Skin of body (tissue), 2 donors: Measurements from ENCODE around the gene HELZ2. TPM values are rescaled to one million over a fixed set of nuclear protein-coding genes. Genes with fewer than 3 reads are reported as not detected.

Experiments used
- DNase-seq: peaks from one replicate; lab custom pipeline; 2025; lab: John Stamatoyannopoulos, UW
- total RNA-seq: library from RNA; depleted of rRNA; stranded (reverse); fragments of >200 nt; gene quantifications from one replicate; pipeline ENCODE4 v1.2.3, GENCODE V29; 2014

The HELZ2 gene
- total RNA-seq, 1 donor from 2014 or later = 19.8 TPM

DNA sequence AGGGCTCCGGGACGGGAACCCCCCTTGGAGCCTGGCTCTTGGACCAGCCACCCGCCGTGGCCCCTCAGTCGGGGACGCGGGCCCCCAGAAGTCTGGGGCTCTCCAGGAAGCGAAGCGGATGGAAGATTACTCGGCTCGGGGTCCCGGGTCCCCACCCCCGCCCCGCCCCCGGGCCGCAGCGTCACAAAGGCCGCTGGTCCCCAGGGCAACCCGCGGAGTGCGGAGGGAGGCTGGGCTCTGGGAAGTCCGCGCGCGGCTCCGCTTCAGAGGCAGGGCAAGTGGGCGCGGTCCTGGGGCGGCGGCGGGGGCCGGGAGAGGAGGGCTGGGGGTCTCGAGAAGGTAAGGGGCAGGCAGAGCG is 20.1 kb downstream of the HELZ2 start, which contains the start of gene FNDC11:
TSS of gene FNDC11 (plus strand) at position 227 of the 358 bp plus-strand sequence. CDS start 1,505 bp downstream, outside the sequence.
- no peak for DNase-seq

DNA sequence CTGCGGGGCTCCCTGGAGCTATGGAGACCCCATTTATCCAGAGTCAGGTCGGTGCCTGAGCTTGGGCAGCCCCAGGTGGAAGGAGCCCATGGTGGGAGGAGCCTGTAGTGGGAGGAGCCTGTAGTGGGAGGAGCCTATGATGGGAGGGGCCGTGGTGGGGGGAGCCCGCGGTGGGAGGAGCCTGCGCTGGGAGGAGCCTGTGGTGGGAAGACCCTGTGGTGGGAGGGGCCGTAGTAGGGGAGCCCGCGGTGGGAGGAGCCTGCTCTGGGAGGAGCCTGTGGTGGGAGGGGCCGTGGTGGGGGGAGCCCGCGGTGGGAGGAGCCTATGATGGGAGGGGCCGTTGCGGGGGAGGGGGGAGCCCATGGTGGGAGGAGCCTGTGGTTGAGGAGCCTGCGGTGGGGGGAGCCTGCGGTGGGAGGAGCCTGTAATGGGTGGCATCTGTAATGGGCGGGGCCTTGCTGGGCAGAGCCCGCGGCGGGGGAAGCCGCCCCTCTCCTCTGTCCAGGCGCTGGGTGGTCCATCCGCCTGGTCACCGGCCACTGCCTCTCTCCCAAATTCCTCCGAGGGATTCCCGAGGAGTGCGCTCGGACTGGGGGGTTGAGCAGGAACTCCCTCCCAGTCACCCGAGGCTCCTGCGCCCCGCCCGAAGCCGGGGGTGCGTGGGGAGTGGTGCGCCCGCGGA is 20.6 kb downstream of the HELZ2 start:
- peak; percentile 62 for DNase-seq

DNA sequence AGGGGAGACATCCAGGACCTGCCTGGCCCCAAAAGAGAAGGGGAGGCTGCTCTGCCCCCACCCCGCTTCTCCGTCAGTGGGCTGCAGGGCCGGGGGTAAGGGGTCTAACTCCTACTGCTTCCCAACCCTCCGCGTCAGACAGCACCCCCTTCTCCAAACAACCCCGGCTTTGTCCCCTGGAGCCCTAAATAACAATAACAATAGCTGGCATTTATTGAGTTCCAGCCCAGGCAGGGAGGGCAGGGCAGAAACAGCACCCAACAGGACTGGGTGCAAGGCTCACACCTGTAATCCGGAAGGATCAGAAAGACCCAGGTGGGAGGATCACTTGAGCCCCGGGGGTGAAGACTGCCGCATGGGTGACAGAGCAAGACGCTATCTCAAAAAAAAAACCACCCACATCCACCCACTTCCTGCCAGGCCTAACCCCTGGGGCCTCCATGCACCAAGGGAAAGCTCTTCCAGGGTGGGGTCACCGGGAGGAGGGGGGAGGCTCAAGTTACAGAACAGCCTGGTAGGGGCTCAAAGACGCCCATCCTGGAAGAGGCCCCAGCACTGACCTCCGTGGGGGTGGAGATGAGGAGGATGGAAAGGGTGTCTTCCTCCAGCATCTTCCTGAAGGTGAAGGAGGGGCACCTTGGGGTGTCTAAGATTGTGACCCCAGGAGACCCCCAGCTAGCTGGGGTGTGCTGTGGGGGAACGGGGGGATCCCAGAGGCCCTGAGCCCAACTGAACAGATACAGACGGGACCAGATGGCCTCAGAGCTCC is 21.4 kb downstream of the HELZ2 start:
- no peak for DNase-seq

DNA sequence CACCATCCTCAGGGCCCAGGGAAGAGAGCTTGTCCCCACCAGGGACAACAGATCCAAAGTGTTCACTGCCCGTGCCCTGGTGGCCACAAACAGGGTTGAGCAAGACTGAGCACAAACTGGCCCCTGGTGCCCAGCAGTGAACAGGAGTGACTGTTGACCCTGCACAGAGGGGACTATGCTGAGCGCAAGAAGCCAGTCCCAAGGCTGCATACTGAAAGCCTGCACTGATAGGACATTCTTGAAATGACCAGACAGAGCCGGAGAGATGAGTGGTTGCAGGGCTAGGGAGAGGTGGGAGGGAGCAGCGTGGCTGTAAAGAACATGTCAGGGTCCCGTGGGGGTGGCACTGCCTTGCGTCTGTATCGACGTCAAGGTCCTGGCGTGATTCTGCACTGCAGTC is 23.0 kb downstream of the HELZ2 start:
- DNase-seq = no peak

DNA sequence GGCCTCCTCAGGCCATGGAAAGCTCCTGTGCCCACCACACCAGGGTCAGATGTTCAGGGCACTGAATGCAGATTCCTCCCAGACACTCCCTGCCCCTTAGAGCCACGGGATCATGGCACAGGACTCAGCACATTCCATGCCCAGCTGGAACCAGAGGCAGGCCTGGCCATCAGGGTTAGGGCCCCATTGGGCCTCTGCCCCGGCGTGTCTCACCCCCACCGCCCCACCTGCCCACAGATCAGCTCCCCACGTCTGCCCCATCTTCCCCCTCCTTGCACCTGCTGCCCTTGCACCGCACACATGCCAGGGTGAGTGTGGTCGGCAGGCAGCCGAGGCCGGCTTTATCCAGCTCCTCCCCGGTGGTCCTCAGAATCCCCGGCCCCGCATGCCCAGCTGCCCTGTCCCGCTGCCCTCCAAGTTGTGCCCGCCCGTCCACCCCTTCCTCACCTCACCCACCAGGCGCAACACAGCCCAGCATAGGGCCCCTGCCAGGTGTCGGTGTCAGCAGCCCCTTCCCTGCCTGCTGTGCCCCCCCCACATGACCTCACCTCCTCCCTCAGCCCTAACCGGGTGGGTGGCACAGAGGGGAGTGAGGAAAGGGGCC is 24.3 kb downstream of the HELZ2 start:
- no peak for DNase-seq

DNA sequence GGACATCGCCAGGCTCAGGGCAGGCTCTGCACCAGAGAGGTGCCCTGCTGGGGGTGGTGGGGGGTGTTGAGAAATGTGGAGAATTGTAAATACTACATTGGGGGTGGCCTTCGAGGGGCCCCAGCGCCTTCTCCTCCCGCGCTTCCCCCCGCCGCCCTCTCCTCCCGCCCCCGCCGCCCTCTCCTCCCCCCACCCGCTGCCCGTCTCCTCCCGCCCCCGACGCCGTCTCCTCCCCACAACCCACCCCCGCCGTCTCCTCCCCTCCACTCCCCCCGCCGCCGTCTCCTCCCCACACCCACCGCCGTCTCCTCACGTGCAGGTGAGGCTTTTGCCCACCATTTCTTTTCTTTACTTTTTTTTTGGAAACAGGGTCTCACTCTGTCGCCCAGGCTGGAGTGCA is 25.0 kb downstream of the HELZ2 start:
- DNase-seq = no peak

DNA sequence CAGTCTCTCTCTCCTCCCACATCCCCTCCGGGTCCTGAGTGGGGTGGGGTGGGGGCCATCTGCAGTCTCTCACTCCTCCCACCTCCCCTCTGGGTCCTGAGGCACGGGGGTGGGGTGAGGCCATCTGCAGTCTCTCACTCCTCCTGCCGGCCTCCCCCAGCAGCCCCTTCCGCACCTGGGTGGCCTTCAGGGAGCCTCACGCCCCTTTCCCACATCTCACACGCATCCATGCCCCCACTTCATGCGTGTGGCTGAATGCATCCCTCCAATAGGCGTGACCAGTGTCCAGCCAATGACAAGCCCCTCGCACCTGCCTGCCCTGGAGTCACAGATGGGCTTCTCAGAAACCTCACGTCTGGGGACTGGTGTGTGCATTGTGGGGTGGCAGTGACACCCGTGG is 25.5 kb downstream of the HELZ2 start:
- no peak for DNase-seq

DNA sequence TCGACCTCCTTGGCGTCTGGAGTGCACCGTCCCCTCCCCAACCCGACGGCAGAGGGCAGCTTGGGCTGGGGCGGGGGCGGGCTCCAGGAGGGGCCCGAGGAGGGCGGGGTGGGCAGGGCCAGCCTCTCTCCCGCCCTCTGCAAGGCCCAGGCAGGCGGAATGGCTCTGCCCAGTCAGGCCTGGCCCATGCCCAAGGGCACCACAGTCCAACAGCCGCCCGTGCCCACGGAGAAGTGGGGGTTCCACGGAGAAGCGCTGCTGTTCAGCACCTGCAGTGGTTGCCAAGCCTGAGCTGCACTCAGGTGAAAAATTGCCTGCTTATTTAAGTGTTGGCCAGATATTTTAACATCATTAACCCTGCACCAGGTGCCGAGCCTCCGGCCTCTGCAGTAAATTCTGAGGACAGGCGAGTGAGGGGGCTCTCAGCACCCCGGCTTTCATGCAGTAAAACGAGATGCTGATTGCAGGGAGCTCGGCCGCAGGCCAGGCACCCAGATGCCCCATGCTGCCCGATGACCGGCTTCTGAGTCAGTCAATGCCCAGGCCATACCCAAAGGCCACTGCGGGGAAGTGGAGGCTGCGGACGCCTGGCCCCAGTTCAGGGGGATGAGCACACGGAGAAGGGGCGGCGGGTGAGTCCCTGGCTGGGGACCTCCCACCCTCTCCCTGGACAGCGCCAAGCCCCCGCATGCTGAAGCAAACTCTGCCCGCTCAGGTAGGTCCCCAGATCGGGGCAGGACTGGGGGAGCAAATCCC is 26.1 kb downstream of the HELZ2 start, which contains the start of gene SRMS:
TSS of gene SRMS (minus strand) at position 25 of the 756 bp plus-strand sequence. CDS start 286 bp downstream, outside the sequence.
- DNase-seq = no peak

DNA sequence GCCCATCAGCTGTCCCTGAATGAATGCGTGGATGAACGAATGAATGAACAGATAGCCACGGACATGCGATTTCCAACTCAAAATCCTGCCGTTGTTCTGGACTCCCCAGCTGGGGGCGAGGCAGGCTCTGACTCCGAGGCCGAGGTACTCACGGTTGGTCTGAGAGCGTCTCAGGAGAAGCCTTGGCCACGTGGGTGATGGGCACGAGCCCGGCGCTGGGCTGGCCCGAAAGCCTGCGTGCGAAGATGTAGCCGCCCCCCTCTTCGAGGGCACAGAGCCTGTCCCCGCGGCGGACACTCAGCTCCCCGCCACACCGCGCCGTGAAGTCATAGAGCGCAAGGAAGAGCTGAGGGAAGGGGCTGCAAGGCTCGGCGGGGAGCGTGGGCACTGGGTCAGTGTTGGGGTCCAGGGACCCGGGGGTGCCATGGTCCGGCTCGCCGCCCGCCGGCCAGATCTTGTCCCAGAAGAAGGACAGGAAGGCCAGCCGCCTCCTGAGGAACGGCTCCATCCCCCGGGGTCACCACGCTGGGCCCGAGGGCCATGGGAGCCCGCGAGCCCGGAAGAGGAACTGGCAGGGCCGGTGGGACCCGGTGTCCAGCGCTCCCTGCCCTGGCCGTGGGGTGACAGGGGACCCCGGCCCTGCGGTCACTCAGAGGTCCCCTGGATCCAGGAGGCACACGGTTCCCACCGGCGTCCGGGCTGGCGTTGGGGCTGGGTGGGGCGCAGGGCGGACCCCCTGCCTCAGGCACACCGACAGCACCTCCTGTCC is 26.9 kb downstream of the HELZ2 start:
- no peak for DNase-seq

DNA sequence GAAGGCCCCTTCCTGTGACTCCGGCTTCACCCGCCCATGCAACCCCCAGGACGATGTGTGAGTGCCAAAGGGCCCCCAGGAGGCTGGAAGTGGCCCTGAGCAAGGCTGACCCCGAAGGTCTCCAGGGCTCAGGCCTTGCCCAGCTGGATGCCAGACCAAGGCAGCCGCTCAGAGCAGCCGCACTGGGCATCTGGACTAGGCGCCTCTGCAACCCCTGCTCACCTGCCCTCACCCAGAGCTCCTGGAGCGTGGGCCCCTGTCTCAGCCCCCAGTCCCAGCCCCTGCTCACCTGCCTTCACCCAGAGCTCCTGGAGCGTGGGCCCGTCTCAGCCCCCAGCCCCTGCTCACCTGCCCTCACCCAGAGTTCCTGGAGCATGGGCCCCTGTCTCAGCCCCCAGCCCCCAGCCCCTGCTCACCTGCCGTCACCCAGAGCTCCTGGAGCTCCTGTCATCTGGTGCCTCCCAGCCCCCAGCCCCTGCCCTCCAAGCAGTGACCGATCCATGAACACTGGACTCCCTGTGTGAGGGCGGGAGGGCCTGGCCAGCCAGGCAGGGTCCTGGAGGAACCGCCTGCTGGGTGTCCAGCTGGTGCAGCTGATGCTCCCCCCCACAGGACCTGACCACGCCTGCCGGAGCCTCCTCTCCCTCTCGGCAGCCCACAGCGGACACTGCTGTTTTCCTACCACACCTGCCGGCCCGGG is 27.6 kb downstream of the HELZ2 start:
- no peak for DNase-seq

DNA sequence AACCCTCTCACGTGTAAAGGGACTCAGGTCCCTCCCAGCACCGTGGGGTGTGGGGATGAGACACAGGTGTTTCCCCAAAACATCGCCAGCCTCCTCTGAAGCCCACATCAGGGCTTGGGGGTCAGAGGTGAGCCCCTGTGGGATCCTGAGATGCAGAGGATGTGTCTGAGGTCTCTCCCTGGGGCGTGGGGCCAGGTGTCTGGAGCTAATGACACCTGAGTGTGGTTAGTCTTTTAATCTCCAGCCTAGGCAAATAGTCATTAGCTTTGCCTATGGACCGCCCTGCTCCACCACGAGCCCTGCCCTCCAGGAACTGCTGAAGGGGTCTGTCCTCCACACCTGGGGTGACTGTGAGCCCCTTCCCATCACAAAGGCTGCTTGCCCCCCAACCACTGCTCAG is 28.2 kb downstream of the HELZ2 start:
- DNase-seq = no peak

DNA sequence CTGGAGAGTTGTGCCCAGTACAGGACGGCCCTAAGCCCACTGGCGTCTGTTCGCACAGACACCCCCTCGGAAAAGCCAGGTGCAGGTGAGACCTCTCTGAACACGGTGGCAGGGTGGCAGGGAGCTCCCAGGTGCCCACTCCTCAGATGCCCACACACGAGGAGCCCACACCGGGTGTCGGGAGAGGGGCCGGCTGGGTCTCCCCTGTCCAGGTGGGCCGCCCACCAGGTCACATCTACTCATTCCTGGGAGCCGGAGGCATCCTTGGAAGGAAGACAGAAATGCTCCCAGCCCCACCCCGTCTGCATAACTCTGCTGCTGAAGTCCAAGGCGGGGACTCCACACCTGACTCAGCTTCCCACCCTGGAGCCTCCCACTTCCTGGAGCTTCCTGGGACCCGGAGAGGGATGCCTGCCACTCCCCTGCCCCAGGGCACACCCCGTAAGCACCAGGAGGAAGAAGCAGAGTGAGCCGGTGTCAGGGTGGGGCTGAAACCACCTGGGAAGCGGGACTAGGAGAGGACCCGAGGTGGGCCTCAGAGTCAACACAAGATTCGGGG is 29.0 kb downstream of the HELZ2 start:
- DNase-seq = no peak

DNA sequence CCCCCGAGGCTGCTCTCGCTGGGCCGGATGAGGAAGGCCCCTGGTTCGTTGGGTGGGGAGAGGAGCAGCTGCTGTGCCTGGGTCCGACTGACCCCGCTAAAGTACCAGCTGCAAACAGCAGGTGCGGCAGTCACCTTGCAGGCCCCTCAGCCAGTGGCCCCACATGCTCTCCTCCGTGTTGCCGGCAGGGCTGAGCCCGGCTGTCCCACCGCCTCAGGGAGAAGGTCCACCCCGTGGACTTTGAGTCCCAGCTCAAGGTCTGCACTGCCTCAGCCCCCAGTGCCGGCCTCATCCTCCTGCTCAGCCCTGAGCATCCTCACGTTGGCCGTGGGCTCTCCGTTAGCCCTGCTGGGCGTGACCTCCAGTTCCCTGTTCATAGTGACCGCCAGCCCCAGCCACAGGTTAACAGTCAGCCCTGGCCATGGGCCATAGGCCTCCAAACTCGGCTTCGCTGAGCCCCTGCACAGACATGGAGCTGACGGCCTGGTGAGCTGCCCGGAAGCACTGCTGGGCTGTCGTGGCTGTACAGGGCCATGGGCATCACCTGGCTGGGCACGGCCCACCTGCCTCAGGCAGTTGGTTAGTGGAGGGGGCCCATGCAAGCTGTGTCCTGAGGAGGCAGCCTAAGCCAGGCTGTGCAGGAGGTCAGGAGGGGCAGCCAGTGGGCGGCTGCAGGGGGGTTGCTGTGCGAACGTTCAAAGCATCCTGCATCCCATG is 29.6 kb downstream of the HELZ2 start:
- DNase-seq = no peak

DNA sequence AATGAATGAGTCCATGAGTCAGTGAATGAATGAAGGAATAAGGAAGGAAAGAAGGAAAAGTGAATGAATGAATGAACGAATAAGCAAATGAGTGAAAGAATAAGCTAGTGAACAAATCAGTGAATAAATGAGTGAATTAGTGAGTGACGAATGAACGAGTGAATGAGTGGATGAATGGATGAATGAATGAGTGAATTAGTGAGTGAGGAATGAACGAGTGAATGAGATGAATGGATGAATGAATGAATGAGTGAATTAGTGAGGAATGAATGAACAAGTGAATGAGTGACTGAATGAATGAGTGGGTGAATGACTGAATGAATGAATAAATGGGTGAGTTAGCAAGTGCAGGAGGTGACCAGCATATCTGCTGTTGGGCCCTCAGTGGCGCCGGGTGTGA is 30.3 kb downstream of the HELZ2 start:
- no peak for DNase-seq

DNA sequence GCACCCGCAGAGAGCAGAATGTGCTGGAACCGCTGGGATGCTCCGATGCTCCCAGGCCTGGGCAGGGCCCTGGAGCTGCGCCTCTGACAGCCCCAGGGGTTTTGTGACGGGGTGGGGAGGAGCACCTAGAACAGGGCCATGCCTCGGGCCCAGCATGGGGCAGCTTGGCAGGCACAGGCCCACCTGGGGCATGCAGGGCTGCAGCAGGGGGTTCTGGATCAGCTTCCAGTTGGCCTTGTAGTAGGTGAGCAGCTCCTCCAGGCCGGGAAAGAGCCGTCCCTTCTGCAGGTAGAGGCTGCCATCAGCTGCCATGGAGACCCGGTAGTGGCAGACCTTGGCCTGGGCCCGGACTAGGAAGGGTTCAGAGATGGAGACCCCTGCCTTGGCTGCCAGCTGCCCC is 30.9 kb downstream of the HELZ2 start:
- DNase-seq = no peak

DNA sequence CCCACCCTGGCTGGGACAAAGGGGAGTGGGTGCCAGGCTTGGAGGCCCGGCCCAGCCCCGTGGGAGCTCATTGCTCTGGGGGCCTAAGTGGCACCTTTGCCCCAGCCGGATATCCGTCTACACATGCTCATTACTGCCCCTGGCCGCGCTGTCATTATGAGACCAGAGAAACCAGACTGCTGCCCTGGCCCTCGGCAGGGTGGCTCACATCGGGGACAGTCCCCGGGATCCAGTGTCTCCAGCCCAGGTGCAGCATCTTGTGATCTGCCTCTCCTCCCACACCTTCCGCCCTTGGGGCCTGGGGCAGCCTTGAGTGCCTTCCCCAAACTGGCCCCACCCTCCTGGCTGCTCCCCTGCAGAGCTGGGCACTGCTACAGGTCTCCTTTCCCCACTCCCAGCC is 31.3 kb downstream of the HELZ2 start:
- no peak for DNase-seq

DNA sequence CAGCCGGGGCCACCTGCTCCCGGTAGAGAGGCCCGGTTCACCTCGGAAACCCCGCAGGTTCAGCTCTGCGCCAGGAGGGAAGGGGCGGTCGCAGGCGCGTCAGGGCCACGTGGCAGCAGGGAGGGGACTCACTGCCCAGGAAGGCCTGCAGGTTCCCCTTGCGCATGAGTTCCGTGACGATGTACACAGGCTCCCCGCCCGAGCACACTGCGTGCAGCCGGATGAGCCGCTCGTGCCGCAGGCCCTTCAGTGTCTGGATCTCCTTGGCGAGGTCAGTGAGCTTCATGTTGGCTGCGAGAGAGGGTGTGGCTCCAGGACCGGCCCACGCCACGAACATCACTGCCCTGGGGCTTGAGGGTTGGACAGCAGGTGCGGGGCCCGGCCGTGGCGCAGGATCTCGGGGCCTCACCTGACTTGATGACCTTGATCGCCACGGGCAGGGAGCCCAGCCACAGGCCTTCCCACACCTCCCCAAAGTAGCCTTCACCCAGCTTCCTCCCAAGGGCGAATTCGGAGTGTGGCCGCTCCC is 31.9 kb downstream of the HELZ2 start:
- no peak for DNase-seq

DNA sequence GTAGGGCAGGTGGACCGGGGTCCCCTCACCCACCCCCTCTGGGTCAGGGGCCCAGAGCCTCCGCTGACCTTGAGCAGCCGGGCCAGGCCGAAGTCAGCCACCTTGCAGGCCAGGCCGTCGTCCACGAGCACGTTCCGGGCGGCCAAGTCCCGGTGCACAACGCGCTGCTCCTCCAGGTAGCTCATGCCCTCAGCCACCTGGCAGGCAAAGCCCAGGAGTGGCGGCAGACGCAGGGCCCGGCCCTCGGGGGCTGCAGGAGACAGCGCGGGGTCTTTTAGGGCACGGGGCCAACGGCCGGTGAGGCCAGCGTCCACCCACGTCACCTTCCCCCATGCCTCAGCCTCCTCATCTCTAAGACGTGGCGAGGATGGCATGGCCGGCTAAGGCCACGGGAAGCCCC is 32.7 kb downstream of the HELZ2 start:
- DNase-seq = no peak
